Stomach smooth muscle (tissue), 2 donors: ENCODE measurements around the gene KRT84.

Experiments
- H3K27ac ChIP-seq: one replicate; pipeline ENCODE4 v1.7.0; 2013; ENCODE audit warnings: mild to moderate bottlenecking, low read length, inconsistent platforms
- H3K27me3 ChIP-seq, 2 donors: one replicate each; pipeline ENCODE4 v1.7.0; 2013; ENCODE audit warnings: low read length in 2 of 2; ENCODE audit not compliant: insufficient read depth in 2 of 2, control insufficient read depth in 1 of 2
- H3K36me3 ChIP-seq, 2 donors: one replicate each; pipeline ENCODE4 v1.7.0; 2013; ENCODE audit warnings: low read length in 2 of 2; ENCODE audit not compliant: control insufficient read depth in 2 of 2, insufficient read depth in 2 of 2
- H3K4me1 ChIP-seq: one replicate; pipeline ENCODE4 v1.7.0; 2013; ENCODE audit warnings: low read length; ENCODE audit not compliant: control insufficient read depth, insufficient read depth
- H3K4me3 ChIP-seq, 2 donors: one replicate each; pipeline ENCODE4 v1.7.0; 2013; ENCODE audit warnings: low read length in 2 of 2
- H3K9ac ChIP-seq, 2 donors: one replicate each; pipeline ENCODE4 v1.7.0; 2013; ENCODE audit warnings: low read length in 2 of 2, mild to moderate bottlenecking in 1 of 2
- H3K9me3 ChIP-seq, 2 donors: one replicate each; pipeline ENCODE4 v1.7.0; 2013; ENCODE audit warnings: low read length in 2 of 2; ENCODE audit not compliant: control insufficient read depth in 2 of 2
- donor health status: healthy.
- donor health status: Pancreatic carcinoma.

KRT84 gene

GRCh38 chr12:52398176-52398575 is 12.7 kb upstream of the KRT84 start:
- Histone ChIP-seq H3K27ac (no peak overlapping the region), H3K27me3 (peaks cover 0 to 6% of the 10 kb centered on the region in 2 donors), H3K36me3 (no peaks in the 10 kb centered on the region), H3K9ac (no peak overlapping the region), H3K4me1 (no peaks in the 10 kb centered on the region), H3K4me3 (no peak overlapping the region), H3K9me3 (no peaks in the 10 kb centered on the region)

GRCh38 chr12:52396656-52397055 is 11.2 kb upstream of the KRT84 start:
- H3K4me3 ChIP-seq, result no peak overlapping the region
- H3K36me3 ChIP-seq, result no peaks in the 10 kb centered on the region
- no peak overlapping the region for H3K27ac ChIP-seq
- peaks cover 3% of the 10 kb centered on the region for H3K4me1 ChIP-seq
- peaks cover 0 to 6% of the 10 kb centered on the region in 2 donors for H3K27me3 ChIP-seq
- no peak overlapping the region for H3K9ac ChIP-seq
- no peaks in the 10 kb centered on the region for H3K9me3 ChIP-seq

GRCh38 chr12:52395761-52396434 is 10.4 kb upstream of the KRT84 start:
- peaks cover 10% of the 10 kb centered on the region for H3K4me1 ChIP-seq
- H3K27me3 ChIP-seq, result peaks cover 0 to 6% of the 10 kb centered on the region in 2 donors
- H3K9me3 ChIP-seq, result no peaks in the 10 kb centered on the region
- H3K4me3 ChIP-seq, result no peak overlapping the region
- no peak overlapping the region for H3K9ac ChIP-seq
- H3K36me3 ChIP-seq, result no peaks in the 10 kb centered on the region
- H3K27ac ChIP-seq, result no peak overlapping the region

GRCh38 chr12:52394836-52395405 is 9.5 kb upstream of the KRT84 start:
- H3K4me1 ChIP-seq, result peaks cover 10% of the 10 kb centered on the region
- H3K27me3 ChIP-seq, result peaks cover 0 to 4% of the 10 kb centered on the region in 2 donors
- no peaks in the 10 kb centered on the region for H3K9me3 ChIP-seq
- no peaks in the 10 kb centered on the region for H3K36me3 ChIP-seq
- no peak overlapping the region for H3K9ac ChIP-seq
- H3K27ac ChIP-seq, result no peak overlapping the region
- no peak overlapping the region for H3K4me3 ChIP-seq

GRCh38 chr12:52392465-52393007 is 7.1 kb upstream of the KRT84 start:
- H3K36me3 ChIP-seq, result no peaks in the 10 kb centered on the region
- peaks cover 10% of the 10 kb centered on the region for H3K4me1 ChIP-seq
- no peak overlapping the region for H3K9ac ChIP-seq
- H3K4me3 ChIP-seq, result no peak overlapping the region
- H3K27ac ChIP-seq, result no peak overlapping the region
- H3K9me3 ChIP-seq, result no peaks in the 10 kb centered on the region
- H3K27me3 ChIP-seq, result peaks cover 4 to 5% of the 10 kb centered on the region in 2 donors

- H3K27me3 ChIP-seq, result peaks cover 4% of the 10 kb centered on the region in 2 donors
- H3K4me1 ChIP-seq, result peaks cover 10% of the 10 kb centered on the region
- peak overlapping the region in 1 of 2 donors; percentile 21 for H3K9ac ChIP-seq
These were observed 6.2 kb upstream of the KRT84 start for GRCh38 chr12:52391618-52392002.

GRCh38 chr12:52390739-52391617 is 5.5 kb upstream of the KRT84 start:
- no peak overlapping the region for H3K4me3 ChIP-seq
- H3K27ac ChIP-seq, result peak overlapping the region; percentile 37
- H3K27me3 ChIP-seq, result peaks cover 3 to 4% of the 10 kb centered on the region in 2 donors
- no peaks in the 10 kb centered on the region for H3K9me3 ChIP-seq
- H3K4me1 ChIP-seq, result peaks cover 10% of the 10 kb centered on the region
- H3K9ac ChIP-seq, result peak overlapping the region in 1 of 2 donors; percentile 21
- H3K36me3 ChIP-seq, result no peaks in the 10 kb centered on the region

More at GRCh38 chr12:52391618-52392002, 6.2 kb upstream of the KRT84 start:
- Histone ChIP-seq H3K27ac (peak overlapping the region; percentile 37), H3K9me3 (no peaks in the 10 kb centered on the region), H3K4me3 (no peak overlapping the region), H3K36me3 (no peaks in the 10 kb centered on the region)

- Histone ChIP-seq H3K4me3 (no peak overlapping the region), H3K9ac (no peak overlapping the region), H3K4me1 (peaks cover 10% of the 10 kb centered on the region), H3K36me3 (no peaks in the 10 kb centered on the region), H3K27ac (no peak overlapping the region), H3K27me3 (peaks cover 3 to 4% of the 10 kb centered on the region in 2 donors), H3K9me3 (no peaks in the 10 kb centered on the region)
These were observed 4.1 kb upstream of the KRT84 start for GRCh38 chr12:52389313-52390207.

GRCh38 chr12:52387859-52388258 is 2.4 kb upstream of the KRT84 start:
- Histone ChIP-seq H3K27me3 (peaks cover 4 to 6% of the 10 kb centered on the region in 2 donors), H3K36me3 (no peaks in the 10 kb centered on the region), H3K9me3 (no peaks in the 10 kb centered on the region), H3K4me1 (peaks cover 10% of the 10 kb centered on the region), H3K9ac (no peak overlapping the region), H3K4me3 (no peak overlapping the region), H3K27ac (no peak overlapping the region)

- Histone ChIP-seq H3K36me3 (no peaks in the 10 kb centered on the region), H3K4me3 (no peak overlapping the region), H3K9ac (no peak overlapping the region), H3K27ac (no peak overlapping the region), H3K27me3 (peaks cover 4 to 5% of the 10 kb centered on the region in 2 donors), H3K4me1 (no peaks in the 10 kb centered on the region), H3K9me3 (no peaks in the 10 kb centered on the region)
These were observed 2.1 kb downstream of the KRT84 start for GRCh38 chr12:52383331-52383730.
